ENCODE results near the gene LRRC74B. TPM values are rescaled to one million over a fixed set of nuclear protein-coding genes. Genes with fewer than 3 reads are reported as not detected.
"Not testable (repeated sequence)": the region's sequence is repeated elsewhere in the genome, so short reads cannot be mapped to it uniquely, and the experiment has no call there.

The LRRC74B gene, protein sequence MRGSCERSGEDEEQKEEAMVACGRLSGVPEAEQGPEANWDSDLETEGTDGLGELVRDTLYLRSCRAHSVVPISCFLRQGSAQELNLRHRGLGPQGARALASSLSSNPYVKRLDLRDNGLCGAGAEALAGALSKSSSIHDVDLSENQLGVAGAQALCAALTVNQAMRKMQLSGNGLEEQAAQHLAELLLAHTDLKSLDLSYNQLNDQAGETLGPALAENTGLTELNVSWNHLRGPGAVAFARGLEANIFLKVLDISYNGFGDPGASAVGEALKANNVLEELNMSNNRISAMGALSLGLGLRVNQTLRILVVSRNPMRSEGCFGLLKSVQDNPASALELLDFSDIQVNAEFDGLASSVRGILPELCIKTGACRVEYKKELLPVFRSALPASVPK
- not detected for total RNA-seq
- long read RNA-seq: 0 reads

DNA sequence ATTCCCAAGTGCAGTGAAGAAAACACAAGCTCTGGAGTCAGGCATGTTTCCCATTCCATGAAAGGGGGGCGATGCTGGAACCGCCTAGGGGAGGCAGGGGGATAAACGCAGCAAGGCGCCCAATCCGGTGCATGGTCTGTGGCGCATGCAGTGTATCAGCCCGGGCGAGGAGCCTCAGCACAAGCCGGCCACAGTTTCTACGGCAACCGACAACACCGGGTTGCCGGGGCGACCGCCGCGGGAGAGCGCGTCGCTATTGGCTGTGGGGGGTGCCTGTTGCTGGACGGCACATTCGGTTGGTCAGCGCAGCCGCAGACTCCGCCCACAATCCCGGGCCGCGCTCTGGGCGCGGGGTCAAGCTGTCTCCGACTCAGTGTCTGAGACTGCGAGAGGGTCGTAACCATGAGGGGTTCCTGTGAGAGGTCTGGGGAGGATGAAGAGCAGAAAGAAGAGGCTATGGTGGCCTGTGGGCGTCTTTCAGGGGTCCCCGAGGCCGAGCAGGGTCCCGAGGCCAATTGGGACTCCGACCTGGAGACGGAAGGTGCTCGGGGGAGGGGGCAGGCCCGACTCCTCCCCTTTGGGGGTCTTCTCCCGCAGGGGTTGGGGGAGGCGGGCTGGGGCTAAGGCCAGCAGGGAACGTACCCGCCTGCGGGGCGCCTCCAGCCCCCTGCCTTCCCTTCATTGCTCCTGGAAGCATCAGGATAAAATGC, at the start of gene LRRC74B:
TSS of gene LRRC74B (plus strand) at position 362 of the 710 bp plus-strand sequence. CDS start at position 403, 41 bp downstream.
- intact Hi-C loops (cut with micrococcal nuclease): no loop called here
- ATAC-seq (peak; percentile 98), DNase-seq (peak; percentile 93)

DNA sequence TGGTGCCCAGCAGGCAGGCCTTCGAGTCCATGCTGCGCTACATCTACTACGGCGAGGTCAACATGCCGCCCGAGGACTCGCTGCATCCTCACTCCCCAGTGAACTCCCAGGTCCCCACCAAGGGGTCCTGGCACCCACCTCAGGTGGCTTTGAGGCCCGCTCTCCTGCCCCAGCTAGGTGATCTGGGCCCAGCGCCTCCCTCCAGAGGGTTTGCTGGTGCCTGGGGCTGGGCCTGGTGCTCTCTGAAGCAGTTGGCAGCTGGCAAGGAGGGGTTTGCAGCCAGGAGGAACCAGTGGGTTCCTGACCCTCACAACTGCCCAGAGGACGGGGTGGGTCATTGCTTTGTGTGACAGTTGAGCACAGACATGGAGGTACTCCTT, 49.7 kb upstream of the LRRC74B start:
- ATAC-seq: no peak
- intact Hi-C loops (cut with micrococcal nuclease): no loop called here
- no peak for DNase-seq

DNA sequence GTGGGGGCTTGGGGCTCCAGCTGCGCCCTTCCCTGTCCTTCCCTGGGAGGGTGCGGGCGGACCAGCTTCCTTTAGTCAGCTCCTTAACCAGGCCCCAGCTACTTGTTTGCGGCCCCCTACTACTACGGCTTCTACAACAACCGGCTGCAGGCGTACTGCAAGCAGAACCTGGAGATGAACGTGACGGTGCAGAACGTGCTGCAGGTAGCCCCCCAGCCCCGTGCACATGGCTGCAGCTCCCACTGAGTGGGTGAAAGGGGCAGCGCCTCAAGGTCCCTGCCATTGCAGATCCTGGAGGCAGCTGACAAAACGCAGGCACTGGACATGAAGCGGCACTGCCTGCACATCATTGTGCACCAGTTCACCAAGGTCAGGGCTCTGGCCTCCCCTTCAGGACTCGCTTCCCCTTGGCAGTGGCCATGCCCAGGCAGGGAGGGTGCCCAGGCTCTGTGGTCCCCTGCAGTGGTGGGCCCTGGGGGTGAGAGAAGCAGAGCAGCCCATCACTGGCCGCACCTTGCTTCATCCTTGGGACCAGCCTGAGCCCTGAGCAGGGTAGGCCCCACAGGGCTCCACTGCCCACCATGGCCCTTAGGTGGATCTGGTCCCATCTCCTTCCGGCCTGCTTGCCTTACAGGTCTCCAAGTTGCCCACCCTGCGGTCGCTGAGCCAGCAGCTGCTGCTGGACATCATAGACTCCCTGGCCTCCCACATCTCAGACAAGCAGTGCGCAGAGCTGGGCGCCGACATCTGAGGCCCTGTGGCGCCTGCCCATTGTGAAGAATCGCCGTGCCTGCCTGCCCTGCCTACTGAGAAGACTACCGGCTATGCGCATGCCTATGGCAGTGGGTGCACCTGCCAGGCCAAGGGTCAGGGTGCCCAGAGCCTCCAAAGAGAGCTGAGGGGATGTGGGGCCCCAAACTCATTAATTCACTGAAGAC, 48.9 kb upstream of the LRRC74B start:
- ATAC-seq (no peak), DNase-seq (no peak)
- intact Hi-C loops (cut with micrococcal nuclease): no loop called here

DNA sequence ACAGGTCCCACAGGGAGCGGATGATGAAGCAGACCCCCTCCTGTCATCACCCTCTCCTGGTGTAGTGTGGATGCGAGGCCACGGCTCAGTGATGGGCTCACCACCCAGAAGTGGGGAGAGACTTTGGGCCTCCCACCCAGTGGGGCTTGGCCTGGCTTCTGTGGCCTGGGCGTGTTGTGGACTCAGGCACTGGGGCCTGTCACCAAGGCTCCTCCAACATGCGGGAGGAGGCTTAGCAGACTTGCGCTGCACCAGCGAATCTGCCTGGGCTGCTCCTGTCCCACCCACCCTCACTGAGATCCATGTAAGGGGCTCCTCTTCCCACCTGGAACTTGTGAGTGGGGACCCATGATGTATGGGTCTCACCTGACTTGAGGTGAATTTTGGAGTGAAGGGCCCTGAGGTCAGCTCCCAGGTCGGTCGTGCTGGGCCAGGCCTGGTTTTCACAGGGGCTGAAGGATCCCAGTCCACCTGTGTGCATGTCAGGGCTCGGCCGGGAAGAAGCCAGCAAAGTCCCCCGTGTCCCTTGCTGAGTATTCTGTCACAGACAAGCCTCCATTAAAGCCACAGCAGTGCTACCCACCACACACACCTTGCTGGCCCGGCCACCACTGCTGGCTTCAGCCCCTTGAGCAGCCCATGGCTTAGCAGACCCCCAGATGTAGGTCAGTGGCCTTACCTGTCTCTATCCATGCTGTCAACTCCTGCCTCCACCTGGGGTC, 48.0 kb upstream of the LRRC74B start:
- DNase-seq (no peak), ATAC-seq (no peak)
- intact Hi-C loops (cut with micrococcal nuclease): no loop called here

DNA sequence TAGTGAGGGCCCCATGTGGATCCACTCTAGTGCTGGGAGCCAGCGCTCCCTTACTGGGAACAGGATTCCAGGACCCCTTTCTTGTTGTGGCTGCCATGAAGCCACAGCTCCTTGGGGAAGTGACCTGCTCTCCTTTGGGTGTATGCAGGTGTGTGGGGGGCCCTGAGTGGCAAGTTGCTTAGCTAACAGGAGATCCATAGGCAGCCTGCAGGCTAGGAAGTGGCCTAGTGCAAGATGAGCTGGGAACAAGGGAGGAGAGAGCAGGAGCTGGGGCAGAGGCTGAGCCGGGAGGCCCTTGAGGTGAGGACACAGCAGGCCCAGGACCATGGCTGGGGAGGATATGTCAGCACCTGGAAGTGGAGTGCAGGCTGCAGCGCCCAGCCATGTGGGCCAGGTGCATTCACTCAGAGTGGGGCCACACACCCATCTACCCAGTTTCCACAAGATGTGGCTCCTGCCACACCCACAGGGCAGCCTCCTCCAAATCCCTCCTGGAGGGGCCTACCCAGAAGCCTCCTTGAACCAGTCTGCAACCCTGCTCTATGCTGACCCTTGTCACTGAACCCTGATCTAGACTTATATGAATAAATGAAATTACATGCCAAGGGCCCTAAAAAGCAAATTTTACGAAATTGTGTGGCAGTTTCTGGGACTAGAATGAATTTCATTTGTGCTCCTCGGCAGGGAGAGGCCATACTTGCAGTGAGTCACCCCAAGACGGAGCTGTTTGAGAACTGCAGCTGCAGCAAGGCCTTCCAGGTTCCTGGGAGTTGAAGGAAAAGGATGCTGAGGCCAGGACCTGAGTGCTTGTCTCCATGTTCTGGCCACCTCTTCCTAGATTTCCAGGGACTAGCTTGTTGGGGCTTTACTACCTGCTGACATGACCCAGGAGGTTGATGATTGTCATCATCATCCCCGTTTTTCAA, 47.1 kb upstream of the LRRC74B start:
- ATAC-seq (no peak), DNase-seq (no peak)
- intact Hi-C loops (cut with micrococcal nuclease): no loop called here

DNA sequence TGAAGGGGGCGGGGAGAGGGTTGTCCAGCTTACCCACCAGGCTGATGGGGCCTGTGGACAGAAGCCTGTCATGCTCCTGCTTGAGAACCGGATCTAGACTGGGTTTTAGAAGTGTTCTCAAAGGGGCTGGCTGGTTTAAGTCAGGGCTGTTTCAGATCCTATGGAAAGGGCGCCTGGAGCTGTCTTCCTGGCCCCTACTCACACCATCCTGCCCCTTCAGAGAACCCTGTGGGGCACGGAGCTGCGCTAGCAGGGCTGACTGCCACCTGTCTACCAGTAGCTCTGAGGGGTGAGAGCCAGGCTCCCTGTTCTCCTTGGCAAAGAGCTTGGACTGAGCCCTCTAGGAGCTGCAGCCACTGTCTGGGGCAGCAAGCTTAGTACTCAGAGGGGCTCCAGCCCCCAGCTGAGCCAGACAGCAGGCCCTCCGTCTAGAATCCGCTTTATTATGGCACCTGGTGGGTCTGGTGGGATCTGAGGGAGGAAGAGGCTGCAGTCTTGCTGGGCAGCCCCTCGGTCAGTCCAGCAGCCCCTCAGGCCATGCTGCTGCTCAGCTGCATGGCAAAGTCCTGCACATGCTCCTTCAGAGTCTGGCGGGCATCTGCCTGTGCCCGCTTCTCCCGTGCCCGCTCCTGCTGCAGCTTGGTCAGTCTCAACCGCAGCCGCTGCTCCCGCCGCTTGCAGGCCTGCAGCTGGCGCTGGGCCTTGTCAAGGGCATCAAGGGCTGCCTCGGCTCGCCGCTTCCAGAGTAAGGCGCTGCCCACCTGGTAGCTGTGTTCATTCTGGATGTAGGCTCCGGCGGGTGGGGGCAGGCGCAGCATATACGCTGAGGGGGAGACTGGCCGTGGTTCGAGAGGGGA, 46.2 kb upstream of the LRRC74B start:
- no peak for ATAC-seq
- intact Hi-C loops (cut with micrococcal nuclease): no loop called here
- no peak for DNase-seq

DNA sequence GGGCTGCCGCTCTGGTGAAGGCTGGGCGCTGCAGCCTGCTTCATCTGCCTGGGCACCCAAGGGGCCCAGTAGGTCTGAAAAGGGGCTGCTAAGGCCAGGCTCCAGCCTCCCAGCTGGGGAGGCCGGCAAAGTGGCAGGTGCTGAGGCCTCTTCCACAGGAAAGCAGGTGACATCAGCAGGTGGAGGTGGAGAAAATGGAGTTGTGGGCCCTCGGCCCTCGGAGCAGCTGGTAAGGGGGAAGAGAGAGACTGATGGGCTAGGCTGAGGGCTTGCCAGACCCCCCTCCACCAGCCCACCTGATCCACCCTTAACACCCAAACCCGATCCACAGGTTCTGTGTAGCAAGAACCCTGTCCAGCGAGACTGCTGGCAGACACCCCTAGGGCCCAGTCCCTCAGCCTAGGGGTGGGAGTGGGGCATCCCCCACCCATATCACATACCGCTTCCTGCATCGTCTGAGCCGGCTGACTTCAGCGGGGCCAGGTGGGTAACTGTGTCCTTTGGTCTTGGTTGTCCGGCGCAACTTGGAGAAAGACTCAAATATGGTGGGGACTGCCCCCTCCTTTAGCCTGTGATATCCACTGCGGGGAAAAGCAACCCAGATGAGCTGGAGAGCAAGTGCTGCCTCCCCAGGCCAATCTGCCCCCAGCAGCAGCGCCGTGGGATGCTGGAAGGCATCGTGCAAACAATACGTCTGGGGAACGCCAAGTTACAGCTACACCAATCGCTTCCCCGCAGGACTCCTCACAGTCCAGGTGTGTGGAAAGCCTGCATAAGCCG, 45.3 kb upstream of the LRRC74B start:
- ATAC-seq (no peak), DNase-seq (no peak)
- intact Hi-C loops (cut with micrococcal nuclease): no loop called here

DNA sequence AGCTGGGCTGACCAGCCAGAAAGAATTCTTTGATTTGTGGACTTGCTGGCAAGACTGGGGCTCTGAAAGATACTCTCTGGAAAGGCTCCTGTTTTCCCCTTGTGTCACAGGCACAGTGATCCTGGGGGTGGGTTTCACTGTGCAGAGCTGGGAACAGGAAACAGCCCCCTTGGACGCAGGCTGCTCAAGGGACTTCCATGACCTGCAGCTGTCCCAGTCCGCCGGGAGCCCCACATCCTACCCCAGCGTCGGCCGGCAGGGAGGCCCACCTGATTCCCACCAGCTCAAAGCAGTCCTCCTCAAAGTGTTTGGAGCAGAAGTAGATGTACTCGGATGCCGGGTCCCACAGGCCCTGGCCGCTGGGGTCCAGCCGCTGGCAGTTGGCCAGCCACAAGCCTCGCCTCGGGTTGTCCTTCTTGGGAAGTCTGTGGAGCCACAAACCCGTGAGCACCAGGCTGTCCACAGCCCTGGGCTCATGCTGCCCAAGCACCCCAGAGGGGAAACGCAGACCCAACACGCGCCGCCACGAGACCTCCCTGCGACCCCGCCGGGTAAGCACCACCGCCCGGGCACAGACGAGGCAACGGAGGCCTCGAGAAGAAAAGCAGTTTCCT, 44.7 kb upstream of the LRRC74B start:
- no peak for DNase-seq
- peak; percentile 19 for ATAC-seq
- intact Hi-C loops (cut with micrococcal nuclease): no loop called here

DNA sequence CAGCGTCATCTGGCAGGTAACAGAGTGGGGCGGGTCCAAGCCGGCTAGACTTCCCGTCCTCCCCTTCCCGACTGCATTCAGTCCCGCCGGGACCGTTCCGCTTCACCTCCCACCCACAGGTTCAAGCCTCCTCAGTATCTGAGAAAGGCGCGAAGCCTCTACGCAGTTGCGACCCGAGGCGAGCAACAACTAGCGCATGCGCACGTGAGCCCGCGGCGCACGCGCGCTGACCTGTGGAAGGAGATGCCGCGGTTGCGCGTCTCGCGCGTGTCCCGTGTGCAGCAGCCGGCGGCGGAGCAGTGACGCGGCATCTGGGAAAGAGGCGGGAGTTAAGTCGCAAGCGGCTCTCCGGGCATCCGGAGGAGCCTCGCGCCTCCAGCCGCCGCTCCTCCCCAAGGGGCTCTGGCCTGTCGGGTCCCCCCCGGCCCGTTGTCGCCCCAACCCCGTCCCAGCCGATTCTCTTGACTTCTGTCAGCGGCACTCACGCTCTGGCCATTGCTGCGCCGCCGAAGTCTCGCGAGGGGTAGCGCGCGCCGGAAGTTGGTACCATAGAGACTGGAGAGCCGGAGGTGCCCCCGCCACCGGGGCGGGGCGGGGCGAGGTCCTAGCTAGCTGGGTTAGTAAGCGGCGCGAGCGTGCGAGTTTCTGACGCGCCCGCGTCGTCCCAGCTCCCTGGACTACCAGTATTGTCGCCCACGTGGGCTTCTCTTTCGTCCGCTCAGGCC, 44.0 kb upstream of the LRRC74B start, which contains the start of gene THAP7:
TSS of gene THAP7 (minus strand) at position 518 of the 725 bp plus-strand sequence. CDS start at position 311, 207 bp downstream.
- intact Hi-C loops (cut with micrococcal nuclease): no loop called here
- ATAC-seq (peak; percentile 96), DNase-seq (peak; percentile 99)

DNA sequence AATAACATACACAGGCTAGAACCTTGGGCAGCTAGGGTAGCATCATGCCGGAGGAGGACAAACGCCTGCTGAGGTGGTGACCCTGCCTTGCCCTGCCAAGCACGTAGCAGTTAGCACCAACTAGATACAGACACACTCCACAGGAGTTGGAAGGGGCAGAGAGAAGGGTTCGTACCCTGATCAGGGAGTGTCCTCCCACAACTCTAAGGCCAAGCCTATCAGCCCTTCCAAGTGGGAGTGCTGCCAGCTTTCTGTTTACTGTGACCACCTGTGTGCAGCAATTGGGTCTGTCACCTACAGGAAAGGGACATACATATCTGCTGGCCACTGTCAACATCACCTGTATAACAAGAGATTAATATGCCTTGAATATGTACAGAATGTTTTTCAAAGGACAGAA, 42.0 kb upstream of the LRRC74B start:
- DNase-seq (no peak), ATAC-seq (no peak)
- intact Hi-C loops (cut with micrococcal nuclease): no loop called here

DNA sequence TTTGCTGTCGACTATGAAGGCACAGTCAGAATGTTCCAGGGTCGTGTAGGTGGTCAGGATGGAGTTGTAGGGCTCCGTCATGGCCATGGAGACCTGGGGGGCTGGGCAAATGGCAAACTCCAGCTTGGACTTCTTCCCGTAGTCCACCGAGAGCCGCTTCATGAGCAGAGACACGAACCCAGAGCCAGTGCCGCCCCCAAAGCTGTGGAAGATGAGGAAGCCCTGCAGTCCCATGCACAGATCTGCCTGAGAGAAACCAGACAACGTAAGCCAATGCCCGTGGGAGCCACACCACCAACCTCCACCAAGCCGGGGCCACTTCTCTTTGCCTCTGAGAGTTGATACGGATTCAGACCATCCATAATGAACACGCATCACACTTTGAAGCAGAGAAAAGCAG, 36.5 kb upstream of the LRRC74B start:
- intact Hi-C loops (cut with micrococcal nuclease); DNase-seq; ATAC-seq: not testable (repeated sequence)

DNA sequence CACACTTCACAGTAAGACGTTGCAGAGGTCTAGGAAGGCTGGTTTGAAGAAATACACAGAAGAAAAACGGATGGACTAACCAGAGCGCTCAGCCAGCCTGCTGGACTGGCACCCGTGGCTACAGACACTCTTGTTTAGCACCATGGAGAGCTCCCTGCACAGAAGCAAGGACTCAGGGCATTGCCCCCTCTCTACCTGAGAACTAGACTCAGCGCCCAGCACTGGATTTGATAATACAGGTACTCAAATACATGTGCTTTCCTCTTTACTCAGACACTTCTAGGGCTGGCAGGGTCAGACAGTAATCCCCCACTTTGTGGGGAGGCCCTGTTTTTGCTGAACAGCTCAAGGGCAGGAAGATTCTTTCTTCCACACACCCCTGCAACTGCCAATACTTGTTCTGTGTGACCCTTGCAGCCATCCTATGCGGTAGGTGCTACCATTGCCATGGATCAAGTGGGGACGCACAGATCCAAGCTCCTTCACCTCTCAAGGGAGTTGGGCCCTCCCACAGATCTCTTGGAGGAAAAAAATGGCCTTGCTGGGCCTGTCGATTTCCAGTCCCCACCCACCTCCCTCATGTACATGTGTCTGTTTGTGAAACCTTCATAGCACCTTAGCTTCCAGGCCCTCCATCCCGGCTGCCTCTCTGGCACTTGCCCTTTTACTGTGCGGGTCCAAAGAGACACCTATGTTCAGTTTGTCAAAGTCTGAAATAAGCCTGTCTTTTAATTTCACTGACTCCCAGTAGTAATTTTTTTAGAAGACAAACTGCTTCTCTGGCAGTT, 35.9 kb upstream of the LRRC74B start:
- ATAC-seq (peak; percentile 39), DNase-seq (no peak)
- intact Hi-C loops (cut with micrococcal nuclease): no loop called here

DNA sequence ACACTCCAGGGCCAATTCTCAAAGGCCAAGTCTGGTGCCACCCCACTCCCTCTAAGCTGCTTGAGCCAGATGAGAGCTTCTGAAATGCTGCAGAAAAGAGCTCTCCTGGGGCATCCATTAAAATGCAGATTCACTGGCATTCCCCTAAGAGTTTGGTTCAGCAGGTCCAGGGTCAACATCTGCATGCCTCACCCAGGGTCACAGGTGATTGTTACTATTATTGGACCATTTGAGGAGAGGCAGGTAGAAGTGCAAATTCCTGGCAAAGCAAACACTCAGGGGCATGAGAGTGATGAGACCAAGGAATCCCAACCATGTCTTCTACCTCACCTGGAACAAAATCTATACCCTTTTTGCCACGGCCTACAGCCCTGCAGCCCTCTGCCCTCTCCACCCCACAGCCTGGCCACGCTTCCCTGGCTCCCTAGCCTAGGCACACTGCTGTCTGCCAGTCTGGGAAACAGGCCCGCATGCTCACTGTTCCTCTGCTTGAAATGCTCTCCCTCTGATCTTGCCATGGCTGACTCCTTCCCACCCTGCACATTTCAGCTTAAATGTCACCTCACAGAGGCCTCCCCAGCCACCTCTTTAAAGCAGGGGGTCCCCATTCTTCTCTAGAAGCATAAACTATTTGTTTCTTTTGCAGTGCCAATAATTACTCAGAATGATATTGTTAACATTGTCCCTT, 35.2 kb upstream of the LRRC74B start:
- no peak for ATAC-seq
- intact Hi-C loops (cut with micrococcal nuclease): no loop called here
- no peak for DNase-seq
